Endothelial cell of umbilical vein (primary cell): Measurements from ENCODE around the gene C4orf54. TPM values are rescaled to one million over a fixed set of nuclear protein-coding genes. Genes with fewer than 3 reads are reported as not detected.

ENCODE experiments used
- BruUV-seq: library from RNA; stranded (reverse); fragments of 400-500 nt; replicated peaks from 2 replicates; lab custom pipeline; 2021; lab: Mats Ljungman, UMichigan
- CTCF ChIA-PET: fragments of 300-600, 350-600 bp; sonication (Branson Sonifier 250); formaldehyde crosslinking; loops from one replicate; lab custom pipeline; 2021; ENCODE audit warnings: antibody characterized with exemption, inconsistent platforms; lab: Charles Lee
- POLR2A ChIA-PET: fragments of 300-600, 350-600 bp; sonication (Branson Sonifier 250); formaldehyde crosslinking; loops from one replicate; lab custom pipeline; 2021; ENCODE audit warnings: antibody characterized with exemption, inconsistent platforms; lab: Charles Lee
- DNase-seq: peaks from one replicate; pipeline ENCODE4 v3.0.0-alpha.2; 2011; ENCODE audit warnings: low read depth, low spot score
- FAIRE-seq: peaks from 2 replicates; lab custom pipeline; 2011; peaks lifted over from hg19 to GRCh38; lab: Jason Lieb, UNC
- H2AFZ ChIP-seq: 2 replicates; pipeline ENCODE4 v1.6.0; 2012; ENCODE audit warnings: low read depth, low read length, control low read depth, inconsistent platforms
- H3K27ac ChIP-seq: 2 replicates; pipeline ENCODE4 v1.5.1; 2011; ENCODE audit warnings: low read depth, mild to moderate bottlenecking, control low read depth, low read length, moderate library complexity; ENCODE audit not compliant: insufficient read depth
- H3K27me3 ChIP-seq, 2 experiments: 2 replicates each; pipeline versions ENCODE4 v1.6.0 to v1.6.1; 2011; ENCODE audit warnings: low read length in 2 of 2, mixed read lengths in 1 of 2; ENCODE audit not compliant: control insufficient read depth in 2 of 2, insufficient read depth in 2 of 2
- H3K36me3 ChIP-seq, 2 experiments: 2 replicates in 1 of 2; 3 replicates in 1 of 2; pipeline ENCODE4 v1.5.1; 2011; ENCODE audit warnings: low read length in 2 of 2, mild to moderate bottlenecking in 1 of 2, moderate library complexity in 1 of 2; ENCODE audit not compliant: control insufficient read depth in 2 of 2, insufficient read depth in 2 of 2; ENCODE audit errors: extremely low read depth in 1 of 2
- H3K4me1 ChIP-seq: 3 replicates; pipeline ENCODE4 v1.5.1; 2011; ENCODE audit warnings: mild to moderate bottlenecking, low read length; ENCODE audit not compliant: control insufficient read depth, insufficient read depth; ENCODE audit errors: extremely low read depth
- H3K4me2 ChIP-seq: 2 replicates; pipeline ENCODE4 v1.6.1; 2011; ENCODE audit warnings: low read length, control low read depth, mixed read lengths; ENCODE audit not compliant: insufficient read depth
- H3K4me3 ChIP-seq, 3 experiments: fragments of 200-600 bp in 1 of 3; sonication (generic), shearing (Covaris generic) in 1 of 3; replicated peaks in 1 of 3; 2 replicates each; pipeline ENCODE4 v1.5.1; 2011 to 2016; ENCODE audit warnings: control low read depth in 3 of 3, low read length in 3 of 3, mild to moderate bottlenecking in 2 of 3, inconsistent platforms in 1 of 3, low read depth in 1 of 3, moderate library complexity in 1 of 3; ENCODE audit not compliant: insufficient read depth in 1 of 3
- H3K79me2 ChIP-seq: 2 replicates; pipeline ENCODE4 v1.6.0; 2012; ENCODE audit warnings: low read length, inconsistent platforms; ENCODE audit not compliant: control insufficient read depth, insufficient read depth
- H3K9ac ChIP-seq: replicated peaks from 2 replicates; pipeline ENCODE3; 2011; ENCODE audit warnings: low read length, control low read depth; ENCODE audit not compliant: insufficient read depth; ENCODE audit errors: extremely low read depth
- H3K9me1 ChIP-seq: replicated peaks from 3 replicates; pipeline ENCODE4 v1.6.0; 2011; ENCODE audit warnings: mild to moderate bottlenecking, low read length; ENCODE audit not compliant: control insufficient read depth, insufficient read depth; ENCODE audit errors: extremely low read depth
- H3K9me3 ChIP-seq: replicated peaks from 2 replicates; pipeline ENCODE4 v1.5.1; 2012; ENCODE audit warnings: low read length, inconsistent platforms; ENCODE audit not compliant: control insufficient read depth, insufficient read depth
- H4K20me1 ChIP-seq: replicated peaks from 2 replicates; pipeline ENCODE3; 2011; ENCODE audit warnings: mild to moderate bottlenecking, low read length; ENCODE audit not compliant: control insufficient read depth, insufficient read depth; ENCODE audit errors: extremely low read depth
- EZH2 ChIP-seq: IDR thresholded peaks from 2 replicates; pipeline ENCODE4 v1.6.1; 2012; ENCODE audit warnings: borderline replicate concordance, low read depth, mild to moderate bottlenecking, moderate library complexity, low read length, inconsistent platforms; ENCODE audit not compliant: severe bottlenecking
- FOS ChIP-seq: IDR thresholded peaks from 2 replicates; pipeline ENCODE4 v1.6.1; 2011; ENCODE audit warnings: mild to moderate bottlenecking, low read length, moderate library complexity, borderline replicate concordance; ENCODE audit not compliant: insufficient read depth
- GATA2 ChIP-seq: IDR thresholded peaks from 2 replicates; pipeline ENCODE4 v1.7.0; 2011; ENCODE audit warnings: low read depth, mild to moderate bottlenecking, moderate library complexity, mixed read lengths, low read length; ENCODE audit not compliant: insufficient read length, insufficient read depth
- JUN ChIP-seq: IDR thresholded peaks from 2 replicates; pipeline ENCODE4 v1.6.1; 2011; ENCODE audit warnings: borderline replicate concordance, low read depth; ENCODE audit not compliant: insufficient read length, insufficient read depth
- MYC ChIP-seq: IDR thresholded peaks from one replicate; pipeline ENCODE4 v1.6.1; 2011; ENCODE audit warnings: mild to moderate bottlenecking, low read depth, low read length
- POLR2A ChIP-seq: IDR thresholded peaks from 2 replicates; pipeline ENCODE4 v1.6.1; 2012; ENCODE audit warnings: low read depth, mild to moderate bottlenecking, control low read depth, low read length
- POLR2AphosphoS5 ChIP-seq: IDR thresholded peaks from 2 replicates; pipeline ENCODE4 v1.6.1; 2012; ENCODE audit warnings: low read depth, mild to moderate bottlenecking, control low read depth, low read length, moderate library complexity; ENCODE audit not compliant: insufficient read depth
- dilution Hi-C: fragments of 300-500 bp; cut with MboI; formaldehyde crosslinking; loops from one replicate; pipeline ENCODE4 v1.15.0; 2019; ENCODE audit warnings: low sequenced_read_pairs; ENCODE audit not compliant: extremely low pct_ligation_motif_present
- intact Hi-C: fragments of 100-400 bp; cut with micrococcal nuclease; formaldehyde crosslinking; loops from one replicate; pipeline ENCODE4 v1.10.0; 2022
- polyA plus RNA-seq, 4 experiments: library from polyadenylated mRNA; depleted of rRNA in 3 of 4; stranded (reverse) in 3 of 4; unstranded in 1 of 4; fragments of >200 nt; gene quantifications; 2 replicates each; pipeline versions ENCODE4 v1.2.1 to v1.2.3, GENCODE V29; 2011 to 2012; ENCODE audit warnings: missing spikeins in 1 of 4
- total RNA-seq: library from RNA; stranded (reverse); gene quantifications from 2 replicates; pipeline ENCODE4 v1.2.3, GENCODE V29; 2021
- TF ChIP-seq, protein P1 (sequence below): IDR thresholded peaks from 2 replicates; pipeline ENCODE4 v1.6.1; 2011; ENCODE audit not compliant: insufficient read depth, insufficient read length
- TF ChIP-seq, protein P2 (sequence below), 2 donors: IDR thresholded peaks; 1 replicate in 1 of 2; 2 replicates in 1 of 2; pipeline ENCODE4 v1.5.1; 2011; ENCODE audit warnings: low read length in 2 of 2, mild to moderate bottlenecking in 2 of 2, moderate library complexity in 2 of 2, control low read depth in 1 of 2, inconsistent platforms in 1 of 2, low read depth in 1 of 2; ENCODE audit not compliant: insufficient read depth in 1 of 2; ENCODE audit errors: extremely low read depth in 1 of 2

The C4orf54 gene
- total and polyA plus RNA-seq, 2 donors (not counting 3 experiments of a cell fraction or from before 2014, with no cell fraction given): not detected

- Histone ChIP-seq H3K4me3 (no peak overlapping the region), H3K27ac (no peak overlapping the region), H3K9ac (no peak overlapping the region), H3K9me1 (no peaks in the 10 kb centered on the region), H3K36me3 (no peaks in the 10 kb centered on the region), H3K9me3 (no peaks in the 10 kb centered on the region), H3K79me2 (no peaks in the 10 kb centered on the region), H3K4me1 (no peaks in the 10 kb centered on the region), H2AFZ (no peak overlapping the region), H3K4me2 (no peak overlapping the region), H4K20me1 (no peaks in the 10 kb centered on the region), H3K27me3 (peaks cover 0 to 3% of the 10 kb centered on the region in 2 experiments)
- intact Hi-C loops: no loop called here
- no TSS peak for BruUV-seq
- ChIA-PET CTCF (no interaction called here), POLR2A (no interaction called here)
- no peak for FAIRE-seq
- dilution Hi-C loops: no loop called here
- DNase-seq: no peak
- TF ChIP-seq EZH2 (no peak), GATA2 (no peak), JUN (no peak), FOS (no peak), POLR2AphosphoS5 (no peak), POLR2A (no peak), MYC (no peak)
- TF ChIP-seq, protein P1, sequence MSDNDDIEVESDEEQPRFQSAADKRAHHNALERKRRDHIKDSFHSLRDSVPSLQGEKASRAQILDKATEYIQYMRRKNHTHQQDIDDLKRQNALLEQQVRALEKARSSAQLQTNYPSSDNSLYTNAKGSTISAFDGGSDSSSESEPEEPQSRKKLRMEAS: no peak
- TF ChIP-seq, protein P2, sequence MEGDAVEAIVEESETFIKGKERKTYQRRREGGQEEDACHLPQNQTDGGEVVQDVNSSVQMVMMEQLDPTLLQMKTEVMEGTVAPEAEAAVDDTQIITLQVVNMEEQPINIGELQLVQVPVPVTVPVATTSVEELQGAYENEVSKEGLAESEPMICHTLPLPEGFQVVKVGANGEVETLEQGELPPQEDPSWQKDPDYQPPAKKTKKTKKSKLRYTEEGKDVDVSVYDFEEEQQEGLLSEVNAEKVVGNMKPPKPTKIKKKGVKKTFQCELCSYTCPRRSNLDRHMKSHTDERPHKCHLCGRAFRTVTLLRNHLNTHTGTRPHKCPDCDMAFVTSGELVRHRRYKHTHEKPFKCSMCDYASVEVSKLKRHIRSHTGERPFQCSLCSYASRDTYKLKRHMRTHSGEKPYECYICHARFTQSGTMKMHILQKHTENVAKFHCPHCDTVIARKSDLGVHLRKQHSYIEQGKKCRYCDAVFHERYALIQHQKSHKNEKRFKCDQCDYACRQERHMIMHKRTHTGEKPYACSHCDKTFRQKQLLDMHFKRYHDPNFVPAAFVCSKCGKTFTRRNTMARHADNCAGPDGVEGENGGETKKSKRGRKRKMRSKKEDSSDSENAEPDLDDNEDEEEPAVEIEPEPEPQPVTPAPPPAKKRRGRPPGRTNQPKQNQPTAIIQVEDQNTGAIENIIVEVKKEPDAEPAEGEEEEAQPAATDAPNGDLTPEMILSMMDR (IDR thresholded peaks at IDR 0.05; ENCODE audit: extremely low read depth in 1 of 2, insufficient read depth in 1 of 2, low read depth in 1 of 2, low read length in 2 of 2): no peak
Observed at GRCh38 chr4:99625369-99625768, 32.3 kb downstream of the C4orf54 start.
